MCF 10A (cell line): ENCODE results near the gene CATSPER4. TPM values are rescaled to one million over a fixed set of nuclear protein-coding genes. Genes with fewer than 3 reads are reported as not detected.

ENCODE experiments used
- BruUV-seq: library from RNA; stranded (reverse); fragments of 400-500 nt; replicated peaks from 2 replicates; lab custom pipeline; 2021; lab: Mats Ljungman, UMichigan
- CTCF ChIA-PET: fragments of 300-600 bp; sonication (Branson Sonifier 250); formaldehyde crosslinking; extraction: SDS; loops from one replicate; lab custom pipeline; 2021; ENCODE audit warnings: antibody characterized with exemption, inconsistent platforms; lab: Yijun Ruan, JAX
- POLR2A ChIA-PET: fragments of 300-600, 350-650 bp; sonication (Branson Sonifier 250); formaldehyde crosslinking; extraction: SDS; loops from one replicate; lab custom pipeline; 2020; ENCODE audit warnings: antibody characterized with exemption, inconsistent platforms; lab: Yijun Ruan, JAX
- DNase-seq: peaks from one replicate; pipeline ENCODE4 v3.0.0-alpha.2; 2018; ENCODE audit not compliant: unreplicated experiment
- H3K27ac Mint-ChIP-seq: one replicate; pipeline ENCODE4 v1.8.0; 2022; ENCODE audit warnings: mild to moderate bottlenecking, low read depth, mixed read lengths; ENCODE audit not compliant: unreplicated experiment
- H3K27me3 Mint-ChIP-seq: one replicate; pipeline ENCODE4 v1.8.0; 2022; ENCODE audit warnings: mixed read lengths; ENCODE audit not compliant: insufficient read depth, unreplicated experiment
- H3K36me3 Mint-ChIP-seq: one replicate; pipeline ENCODE4 v1.8.0; 2022; ENCODE audit warnings: mild to moderate bottlenecking, moderate library complexity, mixed read lengths; ENCODE audit not compliant: insufficient read depth, unreplicated experiment
- H3K4me1 Mint-ChIP-seq: one replicate; pipeline ENCODE4 v1.8.0; 2022; ENCODE audit warnings: mixed read lengths; ENCODE audit not compliant: insufficient read depth, unreplicated experiment
- H3K4me3 Mint-ChIP-seq: one replicate; pipeline ENCODE4 v1.8.0; 2022; ENCODE audit warnings: mild to moderate bottlenecking, moderate library complexity, mixed read lengths; ENCODE audit not compliant: unreplicated experiment
- H3K9me3 Mint-ChIP-seq: one replicate; pipeline ENCODE4 v1.8.0; 2022; ENCODE audit warnings: mixed read lengths; ENCODE audit not compliant: unreplicated experiment
- intact Hi-C: fragments of 100-400 bp; cut with micrococcal nuclease; formaldehyde crosslinking; loops from 2 replicates; pipeline ENCODE4 v1.14.1; 2022
- total RNA-seq: library from RNA; stranded (reverse); gene quantifications from 2 replicates; pipeline ENCODE4 v1.2.3, GENCODE V29; 2022
- TF ChIP-seq, protein P1 (sequence below): fragments of 200-600 bp; IDR thresholded peaks from one replicate; pipeline ENCODE4 v1.8.0; 2022; ENCODE audit warnings: antibody characterized with exemption, mild to moderate bottlenecking; ENCODE audit not compliant: unreplicated experiment

CATSPER4 gene
- total RNA-seq, 1 experiment from 2014 or later: not detected

DNA sequence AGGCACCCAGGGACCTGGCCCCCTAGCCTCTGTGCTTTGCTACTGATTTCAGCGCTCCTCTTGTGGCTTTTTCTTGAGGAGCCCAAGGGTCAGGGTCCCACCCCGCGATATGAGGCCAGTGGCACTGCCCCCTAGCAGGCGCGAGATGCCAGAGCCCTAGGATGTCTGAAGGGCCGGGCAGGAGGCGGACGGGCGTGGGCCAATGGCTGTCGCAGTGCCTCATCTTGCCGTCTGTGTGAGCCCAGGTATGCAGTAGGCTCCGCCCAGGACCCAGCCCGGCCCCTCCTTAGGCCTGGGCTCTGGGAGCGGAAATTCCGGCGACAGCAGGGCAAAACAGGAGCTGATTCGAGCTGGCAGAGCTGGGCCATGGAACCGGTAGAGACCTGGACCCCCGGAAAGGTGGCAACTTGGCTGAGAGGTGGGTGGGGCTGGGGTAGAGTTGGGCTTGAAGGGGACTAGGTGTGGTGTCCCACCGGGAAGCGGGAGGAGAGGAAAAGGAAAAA lies 13.2 kb upstream of the CATSPER4 start, which contains the start of gene CNKSR1:
Gene CNKSR1 (plus strand): TSS at position 310 of the 503 bp plus-strand sequence. CDS start 57 bp downstream, at position 367.
- DNase-seq: peak; percentile 82
- TF ChIP-seq, protein P1, sequence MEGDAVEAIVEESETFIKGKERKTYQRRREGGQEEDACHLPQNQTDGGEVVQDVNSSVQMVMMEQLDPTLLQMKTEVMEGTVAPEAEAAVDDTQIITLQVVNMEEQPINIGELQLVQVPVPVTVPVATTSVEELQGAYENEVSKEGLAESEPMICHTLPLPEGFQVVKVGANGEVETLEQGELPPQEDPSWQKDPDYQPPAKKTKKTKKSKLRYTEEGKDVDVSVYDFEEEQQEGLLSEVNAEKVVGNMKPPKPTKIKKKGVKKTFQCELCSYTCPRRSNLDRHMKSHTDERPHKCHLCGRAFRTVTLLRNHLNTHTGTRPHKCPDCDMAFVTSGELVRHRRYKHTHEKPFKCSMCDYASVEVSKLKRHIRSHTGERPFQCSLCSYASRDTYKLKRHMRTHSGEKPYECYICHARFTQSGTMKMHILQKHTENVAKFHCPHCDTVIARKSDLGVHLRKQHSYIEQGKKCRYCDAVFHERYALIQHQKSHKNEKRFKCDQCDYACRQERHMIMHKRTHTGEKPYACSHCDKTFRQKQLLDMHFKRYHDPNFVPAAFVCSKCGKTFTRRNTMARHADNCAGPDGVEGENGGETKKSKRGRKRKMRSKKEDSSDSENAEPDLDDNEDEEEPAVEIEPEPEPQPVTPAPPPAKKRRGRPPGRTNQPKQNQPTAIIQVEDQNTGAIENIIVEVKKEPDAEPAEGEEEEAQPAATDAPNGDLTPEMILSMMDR: peak; percentile 19
- intact Hi-C loops: loop anchor here (1.0 kb wide), 1 partner anchor 99 kb away; no protein-coding TSS in a partner anchor
- ChIA-PET POLR2A (interaction anchor here (0.7 to 4.6 kb wide), 13 partner anchors 12 to 293 kb away, joined by 3 to 50 read pairs (median 3); partner anchors contain the start of genes CEP85 and SH3BGRL3), CTCF (interaction anchor here (0.5 to 4.3 kb wide), 13 partner anchors 14 to 216 kb away, joined by 3 to 28 read pairs (median 4); partner anchors contain the start of gene CEP85)
- H3K4me3 Mint-ChIP-seq: peak within 1 kb of the TSS; percentile 97
- H3K27ac Mint-ChIP-seq: peak within 1 kb of the TSS; percentile 98
- H3K4me1 Mint-ChIP-seq: peaks cover 27% of the 10 kb centered on the region
- BruUV-seq: no TSS peak
- H3K9me3 Mint-ChIP-seq: no peaks in the 10 kb centered on the region
- no peaks in the 10 kb centered on the region for H3K27me3 Mint-ChIP-seq
- peaks cover 13% of the 10 kb centered on the region for H3K36me3 Mint-ChIP-seq

DNA sequence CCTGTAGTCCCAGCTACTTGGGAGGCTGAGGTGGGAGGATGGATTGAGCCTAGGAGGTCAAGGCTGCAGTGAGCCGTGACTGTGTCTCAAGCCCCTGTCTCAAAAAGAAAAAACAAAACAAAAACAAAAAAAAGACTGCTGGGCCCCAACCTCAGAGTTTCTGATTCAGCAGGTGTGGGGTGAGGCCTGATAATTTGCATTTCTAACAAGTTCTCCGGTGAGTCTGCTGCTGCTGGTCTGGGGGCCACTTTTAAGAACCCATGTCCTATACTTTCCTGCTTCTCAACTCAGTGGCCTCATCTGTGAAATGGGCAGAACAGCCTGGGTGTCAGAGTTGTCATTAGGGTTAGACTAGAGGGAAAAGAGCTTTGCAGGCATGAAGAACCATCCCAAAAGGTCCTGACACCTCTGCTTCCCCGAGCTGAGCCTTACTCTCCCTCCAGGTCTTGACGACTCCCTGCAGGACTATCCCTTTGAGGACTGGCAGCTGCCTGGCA lies 10.3 kb upstream of the CATSPER4 start:
- Mint-ChIP-seq H3K36me3 (peaks cover 35% of the 10 kb centered on the region), H3K27ac (no peak overlapping the region), H3K27me3 (no peaks in the 10 kb centered on the region), H3K4me3 (no peak overlapping the region), H3K4me1 (peaks cover 27% of the 10 kb centered on the region), H3K9me3 (no peaks in the 10 kb centered on the region)
- intact Hi-C loops: no loop called here
- CTCF ChIA-PET: interaction anchor here (0.6 to 4.3 kb wide), 3 partner anchors 10 to 453 kb away, joined by 3 to 28 read pairs (median 10); partner anchors contain the start of genes CEP85 and ZNF593
- POLR2A ChIA-PET: interaction anchor here (1.3 to 1.5 kb wide), 2 partner anchors 10 to 54 kb away, joined by 6 read pairs; partner anchors contain the start of genes CEP85 and ZNF593
- no peak for DNase-seq
- BruUV-seq: no TSS peak
- TF ChIP-seq, protein P1: no peak

DNA sequence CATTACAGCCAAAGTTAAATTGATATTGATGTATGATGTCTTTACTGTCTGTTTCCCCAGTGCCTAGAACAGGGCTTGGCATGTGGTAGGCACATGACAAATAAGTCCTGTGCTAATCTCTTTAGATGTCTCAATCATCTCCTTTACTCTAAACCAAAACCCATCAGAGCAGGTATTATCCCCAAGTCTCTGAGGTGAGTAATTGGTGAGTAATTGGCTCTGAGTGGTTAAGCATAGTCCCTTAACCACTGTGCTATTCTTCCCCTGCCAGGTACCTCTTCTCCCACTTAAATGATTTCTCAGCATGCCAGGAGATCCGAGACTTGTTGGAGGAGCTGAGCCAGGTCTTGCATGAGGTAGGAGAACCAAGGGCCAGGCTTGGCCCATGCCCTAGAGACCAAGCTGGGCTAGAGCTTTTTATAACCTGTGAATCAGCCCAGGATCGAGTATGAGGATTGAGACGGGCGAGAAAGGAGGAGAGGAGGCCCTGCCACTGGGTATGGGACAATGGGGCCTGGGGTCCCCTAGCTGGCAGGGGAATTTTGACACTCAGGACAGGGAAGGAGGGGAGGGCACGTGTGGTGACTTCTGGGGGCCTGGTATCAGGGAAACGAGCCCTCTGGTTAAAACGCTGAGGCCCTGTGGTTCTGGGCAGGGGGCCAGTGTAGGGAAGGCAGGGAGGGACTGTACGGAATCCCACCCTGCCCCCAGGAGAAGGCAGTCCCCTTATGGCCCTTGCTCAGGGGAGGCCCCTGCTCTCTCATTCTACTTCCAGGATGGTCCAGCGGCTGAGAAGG lies 8.6 kb upstream of the CATSPER4 start:
- Mint-ChIP-seq H3K9me3 (no peaks in the 10 kb centered on the region), H3K36me3 (peaks cover 53% of the 10 kb centered on the region), H3K27me3 (no peaks in the 10 kb centered on the region), H3K27ac (peak overlapping the region; percentile 77), H3K4me1 (peaks cover 27% of the 10 kb centered on the region), H3K4me3 (peak overlapping the region; percentile 18)
- TF ChIP-seq, protein P1: no peak
- ChIA-PET POLR2A (interaction anchor here (0.9 to 1.5 kb wide), 2 partner anchors 12 to 52 kb away, joined by 3 to 6 read pairs; partner anchors contain the start of genes CEP85 and ZNF593), CTCF (interaction anchor here (0.5 to 2.5 kb wide), 4 partner anchors 12 to 141 kb away, joined by 3 to 12 read pairs (median 6); partner anchors contain the start of genes CEP85 and ZNF593)
- intact Hi-C loops: no loop called here
- no TSS peak for BruUV-seq
- peak; percentile 84 for DNase-seq
